HG02763 (cell line): Measurements from ENCODE around the gene HSPA12A.
"Not testable (repeated sequence)": the region's sequence is repeated elsewhere in the genome, so short reads cannot be mapped to it uniquely, and the experiment has no call there.

Source experiments
- ATAC-seq: cut with Tn5 transposase; IDR thresholded peaks from one replicate; pipeline ENCODE4 v1.9.1; 2021; ENCODE audit warnings: mild to moderate bottlenecking, moderate library complexity; ENCODE audit not compliant: unreplicated experiment

Gene HSPA12A

GRCh38 chr10:116720241-116720643, 22.1 kb downstream of the HSPA12A start:
- ATAC-seq = no peak

GRCh38 chr10:116719804-116720203, 22.6 kb downstream of the HSPA12A start:
- no peak for ATAC-seq

GRCh38 chr10:116718058-116718457, 24.3 kb downstream of the HSPA12A start:
- no peak for ATAC-seq

GRCh38 chr10:116716381-116716780, 26.0 kb downstream of the HSPA12A start:
- no peak for ATAC-seq

- ATAC-seq = no peak
Observed at GRCh38 chr10:116715839-116716377, 26.5 kb downstream of the HSPA12A start.

- no peak for ATAC-seq
Observed at GRCh38 chr10:116715341-116715740, 27.0 kb downstream of the HSPA12A start.

GRCh38 chr10:116713846-116714245, 28.5 kb downstream of the HSPA12A start:
- no peak for ATAC-seq

GRCh38 chr10:116712989-116713543, 29.3 kb downstream of the HSPA12A start:
- no peak for ATAC-seq

GRCh38 chr10:116712519-116712918, 29.8 kb downstream of the HSPA12A start:
- ATAC-seq = no peak

- not testable (repeated sequence) for ATAC-seq
Observed at GRCh38 chr10:116711803-116712202, 30.6 kb downstream of the HSPA12A start.

- ATAC-seq = no peak
Observed at GRCh38 chr10:116710076-116710475, 32.3 kb downstream of the HSPA12A start.

GRCh38 chr10:116708877-116709276, 33.5 kb downstream of the HSPA12A start:
- no peak for ATAC-seq

- ATAC-seq = no peak
Observed at GRCh38 chr10:116708391-116708821, 34.0 kb downstream of the HSPA12A start.

- ATAC-seq = no peak
Observed at GRCh38 chr10:116707981-116708380, 34.4 kb downstream of the HSPA12A start.

- no peak for ATAC-seq
Observed at GRCh38 chr10:116706281-116706680, 36.1 kb downstream of the HSPA12A start.

- ATAC-seq = no peak
Observed at GRCh38 chr10:116705498-116705897, 36.9 kb downstream of the HSPA12A start.

- ATAC-seq = no peak
Observed at GRCh38 chr10:116704926-116705325, 37.4 kb downstream of the HSPA12A start.

GRCh38 chr10:116702165-116702564, 40.2 kb downstream of the HSPA12A start:
- ATAC-seq = no peak

GRCh38 chr10:116699471-116700150, 42.8 kb downstream of the HSPA12A start:
- ATAC-seq = no peak

GRCh38 chr10:116699049-116699448, 43.3 kb downstream of the HSPA12A start:
- no peak for ATAC-seq

- no peak for ATAC-seq
Observed at GRCh38 chr10:116698364-116698763, 44.0 kb downstream of the HSPA12A start.

- no peak for ATAC-seq
Observed at GRCh38 chr10:116697816-116698215, 44.5 kb downstream of the HSPA12A start.
